GM19238 (cell line): ENCODE results near the gene GJC1.
"Not testable (repeated sequence)": the region's sequence is repeated elsewhere in the genome, so short reads cannot be mapped to it uniquely, and the experiment has no call there.

Experiments
- DNase-seq: peaks from one replicate; pipeline ENCODE4 v3.0.0; 2011; ENCODE audit warnings: low spot score; ENCODE audit not compliant: insufficient read length

GJC1 gene

GRCh38 chr17:44846206-44846605 is 16.1 kb upstream of the GJC1 start:
- DNase-seq: no peak

GRCh38 chr17:44844390-44844830 is 14.3 kb upstream of the GJC1 start:
- DNase-seq: no peak

- DNase-seq: no peak
Measured at GRCh38 chr17:44842748-44843147, 12.7 kb upstream of the GJC1 start.

DNA sequence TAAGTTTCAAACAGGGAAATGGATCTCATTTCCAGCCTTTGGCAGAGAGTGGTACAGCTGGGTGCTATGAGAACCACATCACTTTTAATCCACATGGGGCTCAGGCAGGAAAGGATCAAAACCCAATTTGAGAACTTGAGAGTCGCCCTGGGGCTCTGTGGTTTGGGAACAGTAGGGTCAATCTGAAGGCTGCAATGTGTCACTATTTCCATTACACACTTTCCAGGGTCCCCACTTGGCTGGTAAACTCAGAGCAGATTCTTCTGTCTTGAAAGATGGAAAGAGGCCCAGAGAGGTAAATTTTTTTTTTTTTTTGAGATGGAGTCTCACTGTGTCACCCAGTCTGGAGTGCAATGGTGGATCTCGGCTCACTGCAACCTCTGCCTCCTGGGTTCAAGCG is 10.8 kb upstream of the GJC1 start:
- no peak for DNase-seq

DNA sequence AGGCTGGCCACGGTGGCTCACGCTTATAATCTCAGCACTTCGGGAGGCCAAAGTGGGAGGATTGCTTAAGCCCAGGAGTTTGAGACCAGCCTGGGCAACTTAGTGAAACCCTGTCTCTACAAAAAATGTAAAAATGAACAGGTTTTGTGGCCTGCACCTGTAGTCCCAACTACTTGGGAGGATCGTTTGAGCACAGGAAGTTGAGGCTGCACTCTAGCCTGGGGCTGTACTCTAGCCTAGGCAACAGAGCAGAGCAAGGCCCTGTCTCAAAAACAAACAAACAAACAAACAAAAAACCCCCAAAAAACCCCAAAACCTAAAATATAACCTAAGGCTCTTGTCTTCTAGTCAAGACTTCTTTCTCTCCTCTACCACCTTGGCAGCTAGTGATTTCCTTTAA is 10.2 kb upstream of the GJC1 start:
- DNase-seq: no peak

- no peak for DNase-seq
Measured at GRCh38 chr17:44837196-44837595, 7.1 kb upstream of the GJC1 start.

DNA sequence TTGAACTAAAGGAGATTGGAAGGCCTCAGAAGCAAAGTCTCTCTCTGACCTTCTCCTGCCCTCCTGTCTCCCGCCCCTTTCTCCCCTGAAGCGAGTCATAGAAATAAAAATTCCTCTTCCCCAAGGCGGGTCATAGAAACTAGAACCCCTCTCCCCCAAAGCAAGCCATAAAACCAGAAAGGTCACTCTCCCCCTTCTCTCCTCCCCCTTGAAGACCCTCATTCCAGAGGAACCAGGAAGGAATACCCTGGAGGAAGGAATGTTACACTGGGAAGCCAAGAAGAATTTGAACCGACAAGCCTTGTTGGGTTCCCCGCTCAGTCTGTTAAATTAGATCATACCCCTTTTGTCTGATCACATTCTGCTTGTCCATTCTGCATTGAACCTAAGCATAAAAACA is 2.7 kb upstream of the GJC1 start:
- DNase-seq: no peak

- DNase-seq: no peak
Measured at GRCh38 chr17:44831371-44831770, 1.3 kb upstream of the GJC1 start.

DNA sequence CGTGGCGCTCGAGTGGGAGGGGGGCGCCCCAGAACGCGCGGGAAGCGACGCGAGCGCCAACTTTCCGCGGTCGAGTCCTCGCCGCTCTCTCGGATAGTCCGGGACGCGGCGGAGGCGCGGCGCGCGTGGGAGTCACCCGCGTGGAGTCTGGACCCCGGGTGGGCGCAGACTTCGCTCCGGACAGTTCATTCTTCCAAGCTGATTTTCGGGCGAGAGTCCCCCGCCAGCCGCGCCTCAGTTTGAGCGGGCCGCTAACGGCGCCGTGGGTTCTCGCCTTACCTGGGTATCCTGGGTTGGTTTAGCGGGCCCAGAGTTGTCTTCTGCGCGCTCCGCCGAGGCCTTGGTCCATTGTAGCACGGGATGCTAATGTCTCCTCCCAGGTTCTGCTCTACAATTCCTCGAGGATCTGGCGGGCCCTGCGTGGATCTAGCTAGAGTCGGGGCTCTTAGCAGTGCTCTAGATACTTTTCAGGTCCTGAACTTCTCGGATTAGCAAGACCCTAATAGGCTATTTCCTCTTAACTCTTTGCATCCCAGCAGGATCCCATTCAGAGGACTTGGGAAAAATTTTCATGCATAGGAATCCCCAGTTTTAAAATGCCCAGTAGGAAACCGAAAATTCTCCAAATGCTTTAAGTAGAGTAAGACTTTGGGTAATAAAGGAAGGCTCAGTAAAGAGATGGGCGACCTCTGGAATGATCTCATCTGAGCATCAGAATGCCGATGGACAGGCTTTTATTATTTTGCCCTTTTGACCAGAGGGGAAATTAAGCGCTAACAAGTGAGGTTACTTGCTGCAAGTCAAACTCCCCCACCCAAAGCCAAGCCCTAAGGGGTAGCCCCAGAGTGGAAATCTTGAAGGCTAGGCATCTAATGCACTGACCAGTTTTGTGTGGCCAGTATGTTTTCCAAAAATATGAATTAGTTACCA is 537 bp upstream of the GJC1 start:
- DNase-seq: no peak

- DNase-seq: no peak
Measured at GRCh38 chr17:44828919-44829522, 1.1 kb downstream of the GJC1 start.

- no peak for DNase-seq
Measured at GRCh38 chr17:44827863-44828262, 2.2 kb downstream of the GJC1 start.

DNA sequence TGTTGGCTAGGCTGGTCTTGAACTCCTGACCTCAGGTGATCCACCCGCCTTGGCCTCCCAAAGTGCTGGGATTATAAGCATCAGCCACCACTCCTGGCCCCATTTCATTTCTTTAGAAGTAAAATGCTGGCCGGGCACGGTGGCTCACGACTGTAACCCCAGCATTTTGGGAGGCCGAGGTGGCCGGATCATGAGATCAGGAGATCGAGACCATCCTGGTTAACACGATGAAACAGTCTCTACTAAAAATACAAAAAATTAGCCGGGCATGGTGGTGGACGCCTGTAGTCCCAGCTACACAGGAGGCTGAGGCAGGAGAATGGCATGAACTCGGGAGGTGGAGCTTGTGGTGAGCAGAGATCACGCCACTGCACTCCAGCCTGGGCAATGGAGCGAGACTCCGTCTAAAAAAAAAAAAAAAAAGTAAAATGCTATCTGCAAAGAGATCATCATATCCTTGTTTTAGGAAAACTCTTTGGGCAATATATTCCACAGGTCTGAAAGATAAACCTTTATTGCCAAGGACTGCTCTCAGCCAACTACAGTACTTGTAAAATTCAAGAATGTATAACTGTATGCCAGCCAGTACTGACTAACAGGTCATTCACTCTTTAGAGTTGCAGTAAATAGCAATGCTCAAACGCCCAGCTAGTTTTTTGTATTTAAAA is 3.8 kb downstream of the GJC1 start:
- DNase-seq: no peak

DNA sequence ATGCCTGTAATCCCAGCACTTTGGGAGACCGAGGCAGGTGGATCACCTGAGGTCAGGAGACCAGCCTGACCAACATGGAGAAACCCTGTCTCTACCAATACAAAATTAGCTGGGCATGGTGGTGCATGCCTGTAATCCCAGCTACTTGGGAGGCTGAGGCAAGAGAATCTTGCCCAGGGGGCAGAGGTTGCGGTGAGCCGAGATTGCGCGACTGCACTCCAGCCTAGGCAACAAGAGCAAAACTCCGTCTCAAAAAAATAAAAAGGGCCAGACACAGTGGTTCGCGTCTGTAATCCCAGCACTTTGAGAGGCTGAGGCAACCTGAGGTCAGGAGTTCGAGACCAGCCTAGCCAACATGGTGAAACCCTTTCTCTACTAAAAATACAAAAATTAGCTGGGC is 4.9 kb downstream of the GJC1 start:
- DNase-seq: not testable (repeated sequence)

DNA sequence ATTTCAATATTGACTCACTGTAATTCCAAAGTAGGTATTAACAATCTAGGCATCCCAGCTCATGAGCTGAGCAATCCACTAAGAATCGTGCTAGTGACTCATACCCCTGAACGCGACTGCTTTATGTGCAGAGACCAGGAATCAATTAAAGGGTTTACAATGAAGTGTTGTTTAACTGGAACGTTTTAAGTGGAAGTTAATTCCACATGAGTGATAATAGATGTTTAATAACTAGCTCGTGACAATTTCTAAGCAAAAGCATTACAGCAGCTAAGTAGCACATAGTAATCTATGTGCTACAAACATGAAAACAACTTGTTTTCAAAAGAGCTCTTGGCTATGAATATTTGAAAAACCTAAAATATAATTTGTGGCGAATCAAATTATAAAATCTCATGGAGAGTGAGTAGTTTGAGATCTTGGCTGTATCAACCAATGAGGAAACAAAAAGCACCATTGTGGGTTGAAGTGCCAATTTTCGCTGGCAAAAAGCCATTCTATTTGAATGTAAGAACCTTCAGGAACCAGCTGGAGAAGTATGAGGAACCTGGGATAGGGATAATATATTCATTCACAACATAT is 9.4 kb downstream of the GJC1 start:
- DNase-seq: no peak

DNA sequence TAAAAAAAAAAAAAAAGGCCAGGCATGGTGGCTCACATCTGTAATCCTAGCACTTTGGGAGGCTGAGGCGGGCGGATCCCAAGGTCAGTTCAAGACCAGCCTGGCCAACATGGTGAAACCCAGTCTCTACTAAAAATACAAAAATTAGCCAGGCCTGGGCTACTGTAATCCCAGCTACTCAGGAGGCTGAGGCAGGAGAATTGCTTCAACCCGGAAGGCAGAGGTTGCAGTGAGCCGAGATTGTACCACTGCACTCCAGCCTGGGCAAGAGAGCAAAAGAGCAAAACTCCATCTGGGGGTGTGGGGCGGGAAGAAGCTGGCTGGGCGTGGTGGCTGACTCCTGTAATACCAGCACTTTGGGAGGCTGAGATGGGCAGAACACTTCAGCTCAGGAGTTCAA is 11.6 kb downstream of the GJC1 start:
- DNase-seq: not testable (repeated sequence)

- DNase-seq: no peak
Measured at GRCh38 chr17:44812263-44812662, 17.8 kb downstream of the GJC1 start.

DNA sequence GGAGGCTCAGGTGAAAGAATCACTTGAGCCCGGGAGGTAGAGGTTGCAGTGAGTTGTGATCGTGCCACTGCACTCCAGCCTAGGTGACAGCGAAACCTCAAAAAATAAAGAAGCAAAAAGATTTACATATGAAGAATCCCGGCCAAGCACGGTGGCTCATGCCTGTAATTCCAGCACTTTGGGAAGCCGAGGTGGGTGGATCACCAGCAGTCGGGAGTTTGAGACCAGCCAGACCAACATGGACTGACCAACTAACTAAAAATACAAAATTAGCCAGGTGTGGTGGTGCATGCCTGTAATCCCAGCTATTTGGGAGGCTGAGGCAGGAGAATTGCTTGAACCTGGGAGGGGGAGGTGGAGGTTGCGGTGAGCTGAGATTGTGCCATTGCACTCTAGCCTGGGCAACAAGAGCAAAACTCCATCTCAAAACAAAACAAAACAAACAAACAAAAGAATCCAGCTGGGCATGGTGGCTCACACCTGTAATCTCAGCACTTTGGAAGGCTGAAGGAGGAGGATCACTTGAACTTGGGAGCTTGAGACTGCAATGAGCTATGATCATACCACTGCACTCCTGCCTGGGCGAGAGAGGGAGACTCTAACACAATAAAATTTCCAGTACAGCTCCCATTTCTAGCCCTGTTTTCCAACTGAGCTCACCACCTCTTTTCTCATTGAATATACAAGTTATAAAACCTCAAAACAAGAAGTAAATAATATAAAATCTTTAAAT is 21.3 kb downstream of the GJC1 start:
- not testable (repeated sequence) for DNase-seq

DNA sequence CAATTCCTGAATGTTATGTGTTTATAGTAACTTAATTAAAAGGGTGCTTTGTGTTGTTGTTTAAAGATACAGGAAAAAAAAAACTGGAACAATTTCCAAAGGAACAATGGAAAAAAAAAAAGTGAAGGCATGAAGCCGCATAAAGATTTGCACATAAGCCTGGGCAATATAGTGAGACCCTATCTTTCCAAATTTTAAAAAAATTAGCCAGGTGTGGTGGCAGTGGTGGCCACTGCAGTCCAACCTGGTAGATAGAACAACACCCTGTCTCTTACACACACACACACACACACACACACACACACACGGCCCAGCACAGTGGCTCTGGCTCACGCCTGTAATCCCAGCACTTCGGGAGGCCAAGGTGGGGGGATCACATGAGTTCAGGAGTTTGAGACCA is 21.9 kb downstream of the GJC1 start:
- DNase-seq: no peak

DNA sequence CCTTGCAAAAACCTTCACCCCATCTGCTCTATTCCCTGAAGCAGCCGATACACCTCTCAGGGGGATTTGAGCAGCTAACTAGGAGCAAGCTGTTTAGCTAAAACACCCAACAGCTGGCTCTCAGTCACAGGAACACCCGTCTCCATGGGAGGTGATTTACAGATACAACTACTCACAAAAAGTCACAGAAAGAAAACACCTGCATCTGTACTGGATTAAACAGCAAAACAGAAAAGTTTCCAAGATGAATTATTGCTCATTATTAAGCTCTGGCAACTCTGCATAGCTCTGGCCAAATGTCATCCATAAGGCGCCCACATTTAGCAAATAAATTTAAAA is 22.3 kb downstream of the GJC1 start:
- no peak for DNase-seq

- no peak for DNase-seq
Measured at GRCh38 chr17:44807093-44807816, 22.8 kb downstream of the GJC1 start.
